ENCODE results near the gene PROZ.

GRCh38 chr13:113196970-113197737 lies 38.7 kb downstream of the PROZ start:
- no peak for TF ChIP-seq GATA3 (IDR thresholded peaks at IDR 0.05; ENCODE audit: low read depth, low read length)
- TF ChIP-seq GATA2 (IDR thresholded peaks at IDR 0.05; ENCODE audit: low read depth, low read length), result no peak
